HepG2 (cell line): ENCODE results near the gene ATP2B3. TPM values are rescaled to one million over a fixed set of nuclear protein-coding genes. Genes with fewer than 3 reads are reported as not detected.
A peak's percentile ranks its signal among the peaks of the same experiment; 100 is the strongest.

ENCODE experiments used
- BHLHE40 ChIP-seq: IDR thresholded peaks from 2 replicates; pipeline ENCODE4 v1.6.1; 2011; ENCODE audit warnings: low read length, improper control_type of control experiment
- NCOA1 ChIP-seq: sonication (generic); formaldehyde crosslinking; IDR thresholded peaks from 2 replicates; pipeline ENCODE4 v1.9.0; 2021; ENCODE audit warnings: missing genetic modification reagents
- RARA ChIP-seq: IDR thresholded peaks from 2 replicates; pipeline ENCODE4 v1.6.1; 2016; ENCODE audit warnings: missing genetic modification reagents, missing compliant biosample characterization
- RFXAP ChIP-seq: sonication (generic); formaldehyde crosslinking; IDR thresholded peaks from 2 replicates; pipeline ENCODE4 v1.4.0; 2020; ENCODE audit warnings: missing genetic modification reagents, borderline replicate concordance
- SMC3 ChIP-seq: IDR thresholded peaks from 2 replicates; pipeline ENCODE4 v1.6.1; 2011; ENCODE audit warnings: low read length, improper control_type of control experiment
- XBP1 ChIP-seq: sonication (generic); formaldehyde crosslinking; IDR thresholded peaks from 2 replicates; pipeline ENCODE4 v1.5.0; 2020; ENCODE audit warnings: missing genetic modification reagents
- ZFAT ChIP-seq: sonication (generic); formaldehyde crosslinking; conservative IDR thresholded peaks from 2 replicates; pipeline ENCODE4 v1.8.1; 2023; ENCODE audit warnings: missing genetic modification reagents, inconsistent platforms
- ZFY ChIP-seq: sonication (generic); formaldehyde crosslinking; IDR thresholded peaks from 2 replicates; pipeline ENCODE4 v1.4.0; 2020; ENCODE audit warnings: missing genetic modification reagents
- ZNF441 ChIP-seq: sonication (generic); formaldehyde crosslinking; IDR thresholded peaks from 2 replicates; pipeline ENCODE4 v1.7.0; 2021; ENCODE audit warnings: missing genetic modification reagents, borderline replicate concordance
- ZNF562 ChIP-seq: sonication (generic); formaldehyde crosslinking; IDR thresholded peaks from 2 replicates; pipeline ENCODE4 v1.8.0; 2022; ENCODE audit warnings: missing genetic modification reagents, borderline replicate concordance
- ZNF605 ChIP-seq: sonication (generic); formaldehyde crosslinking; IDR thresholded peaks from 2 replicates; pipeline ENCODE4 v1.8.0; 2022; ENCODE audit warnings: mild to moderate bottlenecking, missing genetic modification reagents
- polyA plus RNA-seq, 8 experiments: library from polyadenylated mRNA; depleted of rRNA in 3 of 8; stranded (reverse) in 7 of 8; unstranded in 1 of 8; fragments of >200 nt; fragmentation: Illumina TruSeq in 4 of 8; extraction: Trizol in 4 of 8; gene quantifications; 2 replicates each; pipeline versions ENCODE4 v1.2.1 to v1.2.3, GENCODE V29; 2011 to 2016; ENCODE audit warnings: low read depth in 4 of 8, missing spikeins in 1 of 8, mixed read lengths in 1 of 8; ENCODE audit not compliant: insufficient read depth in 1 of 8
- total RNA-seq, 5 experiments: library from RNA; depleted of rRNA; stranded (reverse); fragments of >200 nt; fragmentation: Illumina TruSeq; extraction: Trizol; gene quantifications; 2 replicates each; pipeline ENCODE4 v1.2.3, GENCODE V29; 2016; ENCODE audit warnings: low read depth in 1 of 5
- TF ChIP-seq, protein P1 (sequence below): IDR thresholded peaks from 2 replicates; pipeline ENCODE4 v1.4.0; 2020; ENCODE audit warnings: mild to moderate bottlenecking, missing genetic modification reagents
- TF ChIP-seq, protein P2 (sequence below): sonication (generic); formaldehyde crosslinking; IDR thresholded peaks from 2 replicates; pipeline ENCODE4 v1.9.0; 2022; ENCODE audit warnings: missing genetic modification reagents, mild to moderate bottlenecking, borderline replicate concordance
- TF ChIP-seq, protein P3 (sequence below): sonication (generic); formaldehyde crosslinking; IDR thresholded peaks from 2 replicates; pipeline ENCODE4 v1.4.0; 2020; ENCODE audit warnings: missing genetic modification reagents
- TF ChIP-seq, protein P4 (sequence below): sonication (generic); formaldehyde crosslinking; IDR thresholded peaks from 2 replicates; pipeline ENCODE4 v1.4.0; 2020; ENCODE audit warnings: missing genetic modification reagents, borderline replicate concordance
- TF ChIP-seq, protein P5 (sequence below): sonication (generic); formaldehyde crosslinking; IDR thresholded peaks from 2 replicates; pipeline ENCODE4 v1.4.0; 2020; ENCODE audit warnings: mild to moderate bottlenecking, missing genetic modification reagents, borderline replicate concordance

Gene ATP2B3
- total and polyA plus RNA-seq, 2 of the 13 experiments (the other 11 are each of a cell fraction or from before 2014, with no cell fraction given) = not detected

DNA sequence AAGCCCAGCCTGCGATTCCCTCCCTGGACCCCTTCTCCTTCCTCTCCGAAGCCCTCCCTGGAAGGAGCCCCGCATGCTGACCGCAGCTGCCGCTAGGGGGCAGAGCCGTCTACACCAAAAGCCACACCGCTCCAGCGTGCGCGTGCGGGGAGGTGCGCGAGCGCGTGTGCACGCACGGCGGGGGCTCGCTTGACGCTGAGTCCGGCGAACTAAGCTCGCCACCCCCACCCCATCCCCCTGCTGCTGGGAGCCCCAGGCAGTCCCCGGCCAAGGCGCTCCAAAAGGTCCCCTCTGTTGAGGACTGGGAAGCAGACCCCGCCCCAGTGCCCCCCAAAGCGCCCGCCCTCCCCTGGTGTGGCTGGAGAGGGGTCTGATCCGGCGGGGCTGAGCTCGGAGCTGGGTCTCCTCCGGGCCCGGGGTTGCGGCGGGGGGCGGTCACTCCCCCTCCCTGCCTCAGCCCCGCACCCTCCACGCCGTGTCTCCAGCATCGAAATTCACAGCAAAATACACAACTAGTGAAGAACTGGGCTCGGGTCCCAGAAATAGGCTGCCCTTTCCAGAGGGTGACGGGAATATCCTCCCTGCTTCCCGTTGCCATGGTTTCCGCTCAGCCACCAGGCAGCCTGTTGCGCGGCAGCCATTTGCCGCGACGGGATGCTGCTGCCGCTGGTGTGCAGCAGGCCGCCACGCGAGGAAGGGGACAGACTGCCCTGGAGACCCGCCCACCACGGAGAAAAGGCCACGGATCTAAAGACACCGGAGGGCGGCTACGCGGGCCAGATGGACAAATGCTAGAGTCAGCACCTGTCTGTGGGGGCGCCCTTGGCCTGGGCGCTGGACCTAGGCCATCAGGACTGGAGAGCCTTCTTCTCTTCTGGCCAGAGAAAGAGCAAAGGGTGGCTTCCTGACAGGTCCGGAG lies 92.7 kb downstream of the ATP2B3 start (continued):
- TF ChIP-seq, protein P1, sequence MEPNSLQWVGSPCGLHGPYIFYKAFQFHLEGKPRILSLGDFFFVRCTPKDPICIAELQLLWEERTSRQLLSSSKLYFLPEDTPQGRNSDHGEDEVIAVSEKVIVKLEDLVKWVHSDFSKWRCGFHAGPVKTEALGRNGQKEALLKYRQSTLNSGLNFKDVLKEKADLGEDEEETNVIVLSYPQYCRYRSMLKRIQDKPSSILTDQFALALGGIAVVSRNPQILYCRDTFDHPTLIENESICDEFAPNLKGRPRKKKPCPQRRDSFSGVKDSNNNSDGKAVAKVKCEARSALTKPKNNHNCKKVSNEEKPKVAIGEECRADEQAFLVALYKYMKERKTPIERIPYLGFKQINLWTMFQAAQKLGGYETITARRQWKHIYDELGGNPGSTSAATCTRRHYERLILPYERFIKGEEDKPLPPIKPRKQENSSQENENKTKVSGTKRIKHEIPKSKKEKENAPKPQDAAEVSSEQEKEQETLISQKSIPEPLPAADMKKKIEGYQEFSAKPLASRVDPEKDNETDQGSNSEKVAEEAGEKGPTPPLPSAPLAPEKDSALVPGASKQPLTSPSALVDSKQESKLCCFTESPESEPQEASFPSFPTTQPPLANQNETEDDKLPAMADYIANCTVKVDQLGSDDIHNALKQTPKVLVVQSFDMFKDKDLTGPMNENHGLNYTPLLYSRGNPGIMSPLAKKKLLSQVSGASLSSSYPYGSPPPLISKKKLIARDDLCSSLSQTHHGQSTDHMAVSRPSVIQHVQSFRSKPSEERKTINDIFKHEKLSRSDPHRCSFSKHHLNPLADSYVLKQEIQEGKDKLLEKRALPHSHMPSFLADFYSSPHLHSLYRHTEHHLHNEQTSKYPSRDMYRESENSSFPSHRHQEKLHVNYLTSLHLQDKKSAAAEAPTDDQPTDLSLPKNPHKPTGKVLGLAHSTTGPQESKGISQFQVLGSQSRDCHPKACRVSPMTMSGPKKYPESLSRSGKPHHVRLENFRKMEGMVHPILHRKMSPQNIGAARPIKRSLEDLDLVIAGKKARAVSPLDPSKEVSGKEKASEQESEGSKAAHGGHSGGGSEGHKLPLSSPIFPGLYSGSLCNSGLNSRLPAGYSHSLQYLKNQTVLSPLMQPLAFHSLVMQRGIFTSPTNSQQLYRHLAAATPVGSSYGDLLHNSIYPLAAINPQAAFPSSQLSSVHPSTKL (CRISPR knock-in tag) = 0 out of 2 replicates have a peak, but pooled peaks have one; percentile 20
- TF ChIP-seq ZNF562 (CRISPR knock-in tag) (no peak), SMC3 (peak; percentile 38; the same call in 1 of the 2 replicates), ZNF605 (0 out of 2 replicates have a peak, but pooled peaks have one; percentile 15), ZNF441 (CRISPR knock-in tag) (no peak), XBP1 (no peak), BHLHE40 (peak; percentile 57), ZFY (CRISPR knock-in tag) (peak; percentile 44; the same call in 1 of the 2 replicates), ZFAT (CRISPR knock-in tag) (no peak), RARA (CRISPR knock-in tag) (peak; percentile 52; the same call in 1 of the 2 replicates), RFXAP (peak; percentile 36; the same call in 1 of the 2 replicates), NCOA1 (CRISPR knock-in tag) (no peak)
- TF ChIP-seq, protein P2, sequence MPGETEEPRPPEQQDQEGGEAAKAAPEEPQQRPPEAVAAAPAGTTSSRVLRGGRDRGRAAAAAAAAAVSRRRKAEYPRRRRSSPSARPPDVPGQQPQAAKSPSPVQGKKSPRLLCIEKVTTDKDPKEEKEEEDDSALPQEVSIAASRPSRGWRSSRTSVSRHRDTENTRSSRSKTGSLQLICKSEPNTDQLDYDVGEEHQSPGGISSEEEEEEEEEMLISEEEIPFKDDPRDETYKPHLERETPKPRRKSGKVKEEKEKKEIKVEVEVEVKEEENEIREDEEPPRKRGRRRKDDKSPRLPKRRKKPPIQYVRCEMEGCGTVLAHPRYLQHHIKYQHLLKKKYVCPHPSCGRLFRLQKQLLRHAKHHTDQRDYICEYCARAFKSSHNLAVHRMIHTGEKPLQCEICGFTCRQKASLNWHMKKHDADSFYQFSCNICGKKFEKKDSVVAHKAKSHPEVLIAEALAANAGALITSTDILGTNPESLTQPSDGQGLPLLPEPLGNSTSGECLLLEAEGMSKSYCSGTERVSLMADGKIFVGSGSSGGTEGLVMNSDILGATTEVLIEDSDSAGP (CRISPR knock-in tag) = peak; percentile 87
- TF ChIP-seq, protein P3, sequence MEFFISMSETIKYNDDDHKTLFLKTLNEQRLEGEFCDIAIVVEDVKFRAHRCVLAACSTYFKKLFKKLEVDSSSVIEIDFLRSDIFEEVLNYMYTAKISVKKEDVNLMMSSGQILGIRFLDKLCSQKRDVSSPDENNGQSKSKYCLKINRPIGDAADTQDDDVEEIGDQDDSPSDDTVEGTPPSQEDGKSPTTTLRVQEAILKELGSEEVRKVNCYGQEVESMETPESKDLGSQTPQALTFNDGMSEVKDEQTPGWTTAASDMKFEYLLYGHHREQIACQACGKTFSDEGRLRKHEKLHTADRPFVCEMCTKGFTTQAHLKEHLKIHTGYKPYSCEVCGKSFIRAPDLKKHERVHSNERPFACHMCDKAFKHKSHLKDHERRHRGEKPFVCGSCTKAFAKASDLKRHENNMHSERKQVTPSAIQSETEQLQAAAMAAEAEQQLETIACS (CRISPR knock-in tag) = peak; percentile 97
- TF ChIP-seq, protein P4, sequence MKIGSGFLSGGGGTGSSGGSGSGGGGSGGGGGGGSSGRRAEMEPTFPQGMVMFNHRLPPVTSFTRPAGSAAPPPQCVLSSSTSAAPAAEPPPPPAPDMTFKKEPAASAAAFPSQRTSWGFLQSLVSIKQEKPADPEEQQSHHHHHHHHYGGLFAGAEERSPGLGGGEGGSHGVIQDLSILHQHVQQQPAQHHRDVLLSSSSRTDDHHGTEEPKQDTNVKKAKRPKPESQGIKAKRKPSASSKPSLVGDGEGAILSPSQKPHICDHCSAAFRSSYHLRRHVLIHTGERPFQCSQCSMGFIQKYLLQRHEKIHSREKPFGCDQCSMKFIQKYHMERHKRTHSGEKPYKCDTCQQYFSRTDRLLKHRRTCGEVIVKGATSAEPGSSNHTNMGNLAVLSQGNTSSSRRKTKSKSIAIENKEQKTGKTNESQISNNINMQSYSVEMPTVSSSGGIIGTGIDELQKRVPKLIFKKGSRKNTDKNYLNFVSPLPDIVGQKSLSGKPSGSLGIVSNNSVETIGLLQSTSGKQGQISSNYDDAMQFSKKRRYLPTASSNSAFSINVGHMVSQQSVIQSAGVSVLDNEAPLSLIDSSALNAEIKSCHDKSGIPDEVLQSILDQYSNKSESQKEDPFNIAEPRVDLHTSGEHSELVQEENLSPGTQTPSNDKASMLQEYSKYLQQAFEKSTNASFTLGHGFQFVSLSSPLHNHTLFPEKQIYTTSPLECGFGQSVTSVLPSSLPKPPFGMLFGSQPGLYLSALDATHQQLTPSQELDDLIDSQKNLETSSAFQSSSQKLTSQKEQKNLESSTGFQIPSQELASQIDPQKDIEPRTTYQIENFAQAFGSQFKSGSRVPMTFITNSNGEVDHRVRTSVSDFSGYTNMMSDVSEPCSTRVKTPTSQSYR (CRISPR knock-in tag) = peak; percentile 42; the same call in 1 of the 2 replicates
- TF ChIP-seq, protein P5, sequence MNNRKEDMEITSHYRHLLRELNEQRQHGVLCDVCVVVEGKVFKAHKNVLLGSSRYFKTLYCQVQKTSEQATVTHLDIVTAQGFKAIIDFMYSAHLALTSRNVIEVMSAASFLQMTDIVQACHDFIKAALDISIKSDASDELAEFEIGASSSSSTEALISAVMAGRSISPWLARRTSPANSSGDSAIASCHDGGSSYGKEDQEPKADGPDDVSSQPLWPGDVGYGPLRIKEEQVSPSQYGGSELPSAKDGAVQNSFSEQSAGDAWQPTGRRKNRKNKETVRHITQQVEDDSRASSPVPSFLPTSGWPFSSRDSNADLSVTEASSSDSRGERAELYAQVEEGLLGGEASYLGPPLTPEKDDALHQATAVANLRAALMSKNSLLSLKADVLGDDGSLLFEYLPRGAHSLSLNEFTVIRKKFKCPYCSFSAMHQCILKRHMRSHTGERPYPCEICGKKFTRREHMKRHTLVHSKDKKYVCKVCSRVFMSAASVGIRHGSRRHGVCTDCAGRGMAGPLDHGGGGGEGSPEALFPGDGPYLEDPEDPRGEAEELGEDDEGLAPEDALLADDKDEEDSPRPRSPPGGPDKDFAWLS = no peak
